Measurements from ENCODE around the gene ENPP4. TPM values are rescaled to one million over a fixed set of nuclear protein-coding genes. Genes with fewer than 3 reads are reported as not detected.

ENPP4 gene
- total RNA-seq, 4 donors from 2014 or later: 25.1 to 41.8 (median 33.1) TPM

DNA sequence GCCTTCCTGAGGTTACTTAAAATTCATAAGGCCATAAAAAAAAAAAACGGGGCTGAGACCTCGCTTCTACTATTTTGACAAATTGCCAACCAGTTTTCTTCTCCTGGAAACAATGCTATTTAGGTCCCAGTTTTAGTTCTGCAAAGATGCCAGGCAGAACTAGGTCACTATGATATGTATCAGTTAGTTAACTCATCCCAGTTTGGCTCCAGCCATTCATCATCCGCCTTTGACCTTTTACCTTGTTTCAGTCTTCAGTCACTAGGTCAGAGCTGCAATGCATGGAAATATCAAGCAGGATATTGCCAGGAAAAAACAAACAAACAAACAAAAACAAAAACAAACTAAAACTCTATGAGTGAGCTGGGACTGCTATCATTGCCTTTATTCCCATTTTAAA lies 29.8 kb upstream of the ENPP4 start:
- in situ Hi-C loops (cut with MboI; ENCODE audit: low sequenced_read_pairs in 4 of 4) (loop anchor here (10.0 to 25.0 kb wide), 4 partner anchors 105 to 512 kb away; no protein-coding TSS in a partner anchor), intact Hi-C loops (cut with DNase I; ENCODE audit: low total_unique reads) (loop anchor here (10.0 kb wide), 3 partner anchors 395 to 685 kb away; partner anchors contain the start of genes CYP39A1, RCAN2 and SLC25A27)
- TF ChIP-seq, protein P1, sequence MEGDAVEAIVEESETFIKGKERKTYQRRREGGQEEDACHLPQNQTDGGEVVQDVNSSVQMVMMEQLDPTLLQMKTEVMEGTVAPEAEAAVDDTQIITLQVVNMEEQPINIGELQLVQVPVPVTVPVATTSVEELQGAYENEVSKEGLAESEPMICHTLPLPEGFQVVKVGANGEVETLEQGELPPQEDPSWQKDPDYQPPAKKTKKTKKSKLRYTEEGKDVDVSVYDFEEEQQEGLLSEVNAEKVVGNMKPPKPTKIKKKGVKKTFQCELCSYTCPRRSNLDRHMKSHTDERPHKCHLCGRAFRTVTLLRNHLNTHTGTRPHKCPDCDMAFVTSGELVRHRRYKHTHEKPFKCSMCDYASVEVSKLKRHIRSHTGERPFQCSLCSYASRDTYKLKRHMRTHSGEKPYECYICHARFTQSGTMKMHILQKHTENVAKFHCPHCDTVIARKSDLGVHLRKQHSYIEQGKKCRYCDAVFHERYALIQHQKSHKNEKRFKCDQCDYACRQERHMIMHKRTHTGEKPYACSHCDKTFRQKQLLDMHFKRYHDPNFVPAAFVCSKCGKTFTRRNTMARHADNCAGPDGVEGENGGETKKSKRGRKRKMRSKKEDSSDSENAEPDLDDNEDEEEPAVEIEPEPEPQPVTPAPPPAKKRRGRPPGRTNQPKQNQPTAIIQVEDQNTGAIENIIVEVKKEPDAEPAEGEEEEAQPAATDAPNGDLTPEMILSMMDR (IDR thresholded peaks at IDR 0.05 in 4 of 5, conservative IDR thresholded peaks at IDR 0.05 in 1 of 5): no peak
- TF ChIP-seq POLR2A (IDR thresholded peaks at IDR 0.05): no peak
- DNase-seq (no peak), ATAC-seq (no peak)
- Histone ChIP-seq H3K27me3 (no peaks in the 10 kb centered on the region), H3K4me1 (peaks cover 42 to 49% of the 10 kb centered on the region in 2 donors), H3K9me3 (no peaks in the 10 kb centered on the region), H3K4me3 (no peak overlapping the region), H3K27ac (peak overlapping the region in 2 of 4 donors; percentile 56 to 87), H3K36me3 (no peaks in the 10 kb centered on the region)

GRCh38 chr6:46102123-46102522 lies 27.7 kb upstream of the ENPP4 start:
- Histone ChIP-seq H3K4me3 (no peak overlapping the region), H3K27me3 (no peaks in the 10 kb centered on the region), H3K27ac (peak overlapping the region; percentile 18 to 90 (median 86)), H3K9me3 (no peaks in the 10 kb centered on the region), H3K36me3 (no peaks in the 10 kb centered on the region), H3K4me1 (peaks cover 48 to 57% of the 10 kb centered on the region in 2 donors)
- ATAC-seq (no peak), DNase-seq (no peak)
- TF ChIP-seq, protein P1 (IDR thresholded peaks at IDR 0.05 in 4 of 5, conservative IDR thresholded peaks at IDR 0.05 in 1 of 5): no peak
- no peak for TF ChIP-seq POLR2A (IDR thresholded peaks at IDR 0.05)
- in situ Hi-C loops (cut with MboI; ENCODE audit: low sequenced_read_pairs in 4 of 4) (no loop called here), intact Hi-C loops (cut with DNase I; ENCODE audit: low total_unique reads) (no loop called here)

GRCh38 chr6:46103441-46104115 lies 26.2 kb upstream of the ENPP4 start:
- intact Hi-C loops (cut with DNase I; ENCODE audit: low total_unique reads) (loop anchor here (2.0 kb wide), 1 partner anchor 25 kb away; the partner anchor contains the start of gene ENPP4), in situ Hi-C loops (cut with MboI; ENCODE audit: low sequenced_read_pairs in 4 of 4) (no loop called here)
- ATAC-seq: peak; percentile 56
- DNase-seq: no peak
- Histone ChIP-seq H3K36me3 (no peaks in the 10 kb centered on the region), H3K4me1 (peaks cover 45 to 50% of the 10 kb centered on the region in 2 donors), H3K4me3 (peak overlapping the region in 1 of 4 donors; percentile 21), H3K27me3 (no peaks in the 10 kb centered on the region), H3K9me3 (no peaks in the 10 kb centered on the region), H3K27ac (peak overlapping the region; percentile 84 to 90 (median 86))
- no peak for TF ChIP-seq POLR2A (IDR thresholded peaks at IDR 0.05)
- TF ChIP-seq, protein P1 (IDR thresholded peaks at IDR 0.05 in 4 of 5, conservative IDR thresholded peaks at IDR 0.05 in 1 of 5): peak in 4 of 5 experiments; percentile 26 to 45 (median 36)

- Histone ChIP-seq H3K27me3 (no peaks in the 10 kb centered on the region), H3K9me3 (no peaks in the 10 kb centered on the region), H3K36me3 (no peaks in the 10 kb centered on the region), H3K27ac (peak overlapping the region; percentile 84 to 90 (median 86)), H3K4me1 (peaks cover 39 to 44% of the 10 kb centered on the region in 2 donors), H3K4me3 (peak overlapping the region in 3 of 4 donors; percentile 21 to 43 (median 36))
- intact Hi-C loops (cut with DNase I; ENCODE audit: low total_unique reads): loop anchor here (2.0 kb wide), 1 partner anchor 25 kb away; the partner anchor contains the start of gene ENPP4
- peak; percentile 74 to 79 for ATAC-seq
- DNase-seq: peak; percentile 23 to 55
- in situ Hi-C loops (cut with MboI; ENCODE audit: low sequenced_read_pairs in 4 of 4): no loop called here
- TF ChIP-seq POLR2A (IDR thresholded peaks at IDR 0.05): no peak
- TF ChIP-seq, protein P1 (IDR thresholded peaks at IDR 0.05 in 4 of 5, conservative IDR thresholded peaks at IDR 0.05 in 1 of 5): no peak
Measured at GRCh38 chr6:46104209-46104608, 25.6 kb upstream of the ENPP4 start.
